D341Med (cell line): ENCODE measurements around the gene CHPT1.
A peak's percentile ranks its signal among the peaks of the same experiment; 100 is the strongest.
"Not testable (repeated sequence)": the region's sequence is repeated elsewhere in the genome, so short reads cannot be mapped to it uniquely, and the experiment has no call there.

Source experiments
- DNase-seq: peaks from one replicate; pipeline ENCODE4 v3.0.0; 2012; ENCODE audit warnings: low spot score

The CHPT1 gene

GRCh38 chr12:101697197-101697929 is at the start of gene CHPT1:
Gene CHPT1 (plus strand): TSS chr12:101697640. CDS start chr12:101697862, 222 bp downstream.
- peak; percentile 90 for DNase-seq

GRCh38 chr12:101647711-101648110 is 49.7 kb upstream of the CHPT1 start:
- DNase-seq, result no peak

GRCh38 chr12:101648195-101648594 is 49.2 kb upstream of the CHPT1 start:
- DNase-seq, result no peak

GRCh38 chr12:101650346-101651117 is 46.9 kb upstream of the CHPT1 start:
- no peak for DNase-seq

GRCh38 chr12:101653030-101653429 is 44.4 kb upstream of the CHPT1 start:
- no peak for DNase-seq

- DNase-seq, result no peak
Observed at GRCh38 chr12:101653503-101653902, 43.9 kb upstream of the CHPT1 start.

GRCh38 chr12:101654442-101654841 is 43.0 kb upstream of the CHPT1 start:
- no peak for DNase-seq

- no peak for DNase-seq
Observed at GRCh38 chr12:101655393-101655792, 42.0 kb upstream of the CHPT1 start.

GRCh38 chr12:101660662-101661061 is 36.8 kb upstream of the CHPT1 start:
- DNase-seq, result not testable (repeated sequence)

- DNase-seq, result no peak
Observed at GRCh38 chr12:101663298-101663697, 34.1 kb upstream of the CHPT1 start.

- no peak for DNase-seq
Observed at GRCh38 chr12:101664992-101665391, 32.4 kb upstream of the CHPT1 start.

GRCh38 chr12:101666052-101666728 is 31.2 kb upstream of the CHPT1 start:
- no peak for DNase-seq

GRCh38 chr12:101667591-101667990 is 29.8 kb upstream of the CHPT1 start:
- DNase-seq, result no peak

GRCh38 chr12:101670007-101670671 is 27.3 kb upstream of the CHPT1 start:
- DNase-seq, result peak; percentile 29

- no peak for DNase-seq
Observed at GRCh38 chr12:101671157-101671791, 26.2 kb upstream of the CHPT1 start.

- DNase-seq, result no peak
Observed at GRCh38 chr12:101671833-101672232, 25.6 kb upstream of the CHPT1 start.

GRCh38 chr12:101675555-101675954 is 21.9 kb upstream of the CHPT1 start:
- DNase-seq, result no peak

GRCh38 chr12:101676497-101676896 is 20.9 kb upstream of the CHPT1 start:
- not testable (repeated sequence) for DNase-seq

GRCh38 chr12:101678081-101678480 is 19.4 kb upstream of the CHPT1 start:
- no peak for DNase-seq

- no peak for DNase-seq
Observed at GRCh38 chr12:101680240-101680639, 17.2 kb upstream of the CHPT1 start.

GRCh38 chr12:101680647-101681046 is 16.8 kb upstream of the CHPT1 start:
- no peak for DNase-seq

GRCh38 chr12:101681627-101682026 is 15.8 kb upstream of the CHPT1 start:
- not testable (repeated sequence) for DNase-seq
